IMR-90 (cell line): ENCODE measurements around the gene RFX3. TPM values are rescaled to one million over a fixed set of nuclear protein-coding genes. Genes with fewer than 3 reads are reported as not detected.

Experiments used
- ATAC-seq: fragments of 200-7000 bp; cut with Tn5 transposase; 2 replicates; pipeline ENCODE4 v1.9.1; 2020; ENCODE audit warnings: low read depth, mild to moderate bottlenecking, moderate library complexity
- BruUV-seq: library from RNA; stranded (reverse); fragments of 400-500 nt; replicated peaks from 2 replicates; lab custom pipeline; 2021; lab: Mats Ljungman, UMichigan
- CTCF ChIA-PET: fragments of 300-600 bp; formaldehyde crosslinking; extraction: SDS; loops from one replicate; lab custom pipeline; 2021; ENCODE audit warnings: antibody characterized with exemption; lab: Yijun Ruan, JAX
- POLR2A ChIA-PET: fragments of 300-600 bp; sonication (Branson Sonifier 250); formaldehyde crosslinking; loops from one replicate; lab custom pipeline; 2022; ENCODE audit warnings: antibody characterized with exemption; ENCODE audit not compliant: unreplicated experiment; lab: Charles Lee
- DNase-seq: peaks from one replicate; pipeline ENCODE4 v3.0.0; 2013
- H2AFZ ChIP-seq: replicated peaks from 2 replicates; pipeline ENCODE3; 2013; ENCODE audit warnings: low read length, mild to moderate bottlenecking; ENCODE audit not compliant: poor library complexity
- H2AK5ac ChIP-seq: 2 replicates; pipeline ENCODE4 v1.6.1; 2013; ENCODE audit warnings: low read depth, low read length, inconsistent platforms
- H2AK9ac ChIP-seq: replicated peaks from 2 replicates; pipeline ENCODE3; 2013; ENCODE audit warnings: mild to moderate bottlenecking, low read depth, low read length, moderate library complexity; ENCODE audit not compliant: poor library complexity
- H2BK120ac ChIP-seq: 2 replicates; pipeline ENCODE4 v1.6.1; 2013; ENCODE audit warnings: low read depth, low read length, inconsistent platforms
- H2BK15ac ChIP-seq: 3 replicates; pipeline ENCODE4 v1.6.1; 2013; ENCODE audit warnings: low read depth, low read length, inconsistent platforms
- H2BK20ac ChIP-seq: 2 replicates; pipeline ENCODE4 v1.6.1; 2013; ENCODE audit warnings: low read depth, mild to moderate bottlenecking, inconsistent platforms, low read length, moderate library complexity
- H2BK5ac ChIP-seq: 2 replicates; pipeline ENCODE4 v1.6.1; 2013; ENCODE audit warnings: mild to moderate bottlenecking, low read depth, low read length, inconsistent platforms; ENCODE audit not compliant: poor library complexity, severe bottlenecking
- H3K14ac ChIP-seq: replicated peaks from 2 replicates; pipeline ENCODE4 v1.6.1; 2013; ENCODE audit warnings: low read depth, low read length, inconsistent platforms
- H3K18ac ChIP-seq: 2 replicates; pipeline ENCODE4 v1.6.1; 2013; ENCODE audit warnings: low read depth, low read length, control low read depth
- H3K23ac ChIP-seq: 2 replicates; pipeline ENCODE4 v1.6.1; 2013; ENCODE audit warnings: low read depth, low read length, inconsistent platforms
- H3K27ac ChIP-seq: 2 replicates; pipeline ENCODE4 v1.5.1; 2013; ENCODE audit warnings: mild to moderate bottlenecking, control low read depth, low read length; ENCODE audit not compliant: insufficient read depth
- H3K27me3 ChIP-seq: 2 replicates; pipeline ENCODE4 v1.6.1; 2013; ENCODE audit warnings: low read length; ENCODE audit not compliant: control insufficient read depth, insufficient read depth
- H3K36me3 ChIP-seq: 2 replicates; pipeline ENCODE4 v1.6.1; 2013; ENCODE audit warnings: low read length, mixed read lengths; ENCODE audit not compliant: control insufficient read depth, insufficient read depth
- H3K4ac ChIP-seq: 2 replicates; pipeline ENCODE4 v1.6.1; 2013; ENCODE audit warnings: low read depth, low read length, inconsistent platforms
- H3K4me1 ChIP-seq: 2 replicates; pipeline ENCODE4 v1.6.1; 2013; ENCODE audit warnings: low read length, mixed read lengths; ENCODE audit not compliant: control insufficient read depth, insufficient read depth
- H3K4me2 ChIP-seq: 2 replicates; pipeline ENCODE4 v1.6.1; 2013; ENCODE audit warnings: low read depth, mild to moderate bottlenecking, control low read depth, low read length, moderate library complexity
- H3K4me3 ChIP-seq: 2 replicates; pipeline ENCODE4 v1.5.1; 2013; ENCODE audit warnings: low read depth, mild to moderate bottlenecking, control low read depth, low read length, moderate library complexity; ENCODE audit not compliant: insufficient read depth
- H3K56ac ChIP-seq: 2 replicates; pipeline ENCODE4 v1.6.1; 2013; ENCODE audit warnings: low read length, inconsistent platforms; ENCODE audit not compliant: insufficient read depth; ENCODE audit errors: extremely low read depth
- H3K79me1 ChIP-seq, 2 experiments: 2 replicates each; pipeline ENCODE4 v1.6.1; 2013; ENCODE audit warnings: low read length in 2 of 2, inconsistent platforms in 1 of 2, low read depth in 1 of 2
- H3K9ac ChIP-seq: 2 replicates; pipeline ENCODE4 v1.6.1; 2013; ENCODE audit warnings: low read depth, low read length, control low read depth
- H3K9me1 ChIP-seq: 2 replicates; pipeline ENCODE4 v1.6.1; 2013; ENCODE audit warnings: low read length, inconsistent platforms; ENCODE audit not compliant: insufficient read depth
- H3K9me3 ChIP-seq: 2 replicates; pipeline ENCODE4 v1.6.1; 2013; ENCODE audit warnings: low read length; ENCODE audit not compliant: control insufficient read depth, insufficient read depth
- H4K20me1 ChIP-seq: 2 replicates; pipeline ENCODE4 v1.6.1; 2013; ENCODE audit warnings: low read length, inconsistent platforms; ENCODE audit not compliant: insufficient read depth
- H4K5ac ChIP-seq: 2 replicates; pipeline ENCODE4 v1.6.1; 2013; ENCODE audit warnings: mild to moderate bottlenecking, low read depth, low read length, control low read depth
- H4K8ac ChIP-seq, 2 experiments: 2 replicates each; pipeline ENCODE4 v1.6.1; 2013; ENCODE audit warnings: low read depth in 2 of 2, low read length in 2 of 2, control low read depth in 1 of 2, inconsistent platforms in 1 of 2
- H4K91ac ChIP-seq: 2 replicates; pipeline ENCODE4 v1.6.1; 2013; ENCODE audit warnings: low read depth, low read length, inconsistent platforms; ENCODE audit not compliant: insufficient read depth
- BHLHE40 ChIP-seq: fragments of 150-350 bp; IDR thresholded peaks from 2 replicates; pipeline ENCODE4 v1.6.1; 2016; ENCODE audit warnings: mild to moderate bottlenecking, low read depth, low read length
- CEBPB ChIP-seq: IDR thresholded peaks from 2 replicates; pipeline ENCODE4 v1.6.1; 2012; ENCODE audit warnings: low read depth, low read length, improper control_type of control experiment
- CHD1 ChIP-seq: IDR thresholded peaks from 2 replicates; pipeline ENCODE4 v1.6.1; 2012; ENCODE audit warnings: low read depth, low read length, improper control_type of control experiment
- FOS ChIP-seq: fragments of 150-350 bp; IDR thresholded peaks from 2 replicates; pipeline ENCODE4 v1.6.1; 2016; ENCODE audit warnings: low read depth, low read length
- MAFK ChIP-seq: IDR thresholded peaks from 2 replicates; pipeline ENCODE4 v1.6.1; 2012; ENCODE audit warnings: low read depth, low read length, improper control_type of control experiment
- MAZ ChIP-seq: IDR thresholded peaks from 2 replicates; pipeline ENCODE4 v1.6.1; 2012; ENCODE audit warnings: low read depth, mild to moderate bottlenecking, low read length, improper control_type of control experiment, moderate library complexity, borderline replicate concordance
- MXI1 ChIP-seq: IDR thresholded peaks from 2 replicates; pipeline ENCODE4 v1.6.1; 2012; ENCODE audit warnings: low read depth, mild to moderate bottlenecking, low read length, moderate library complexity, borderline replicate concordance
- NFE2L2 ChIP-seq: fragments of 150-350 bp; IDR thresholded peaks from 2 replicates; pipeline ENCODE4 v1.6.1; 2016; ENCODE audit warnings: low read depth, mild to moderate bottlenecking, low read length
- POLR2A ChIP-seq: IDR thresholded peaks from 2 replicates; pipeline ENCODE4 v1.6.1; 2012; ENCODE audit warnings: mild to moderate bottlenecking, low read depth, low read length
- RAD21 ChIP-seq: IDR thresholded peaks from 2 replicates; pipeline ENCODE4 v1.6.1; 2012; ENCODE audit warnings: low read length, improper control_type of control experiment
- RCOR1 ChIP-seq: IDR thresholded peaks from 2 replicates; pipeline ENCODE4 v1.6.1; 2012; ENCODE audit warnings: mild to moderate bottlenecking, low read length, improper control_type of control experiment; ENCODE audit not compliant: insufficient replicate concordance
- RFX5 ChIP-seq: IDR thresholded peaks from 2 replicates; pipeline ENCODE4 v1.8.0; 2012; ENCODE audit warnings: low read depth, mild to moderate bottlenecking, low read length, moderate library complexity
- SMC3 ChIP-seq: fragments of 150-350 bp; IDR thresholded peaks from 2 replicates; pipeline ENCODE4 v1.6.1; 2016; ENCODE audit warnings: low read depth, mild to moderate bottlenecking, antibody characterized with exemption, low read length, moderate library complexity
- WGBS, 2 experiments: methylation state at CpG; one replicate each; pipeline versions ENCODE4 v1.1.5 to v1.1.7; 2013; ENCODE audit warnings: missing lambda C conversion rate in 2 of 2; ENCODE audit not compliant: insufficient read length in 1 of 2; ENCODE audit errors: extremely low coverage in 2 of 2; 5-methylcytosine and 5-hydroxymethylcytosine counted together
- dilution Hi-C: fragments of 300-500 bp; cut with HindIII; formaldehyde crosslinking; loops from one replicate; pipeline ENCODE4 v1.14.3; 2018; ENCODE audit warnings: low sequenced_read_pairs; ENCODE audit not compliant: unreplicated experiment
- in situ Hi-C: fragments of 300-500 bp; cut with MboI; formaldehyde crosslinking; loops from 3 replicates; pipeline ENCODE4 v1.14.3; 2019; ENCODE audit warnings: low sequenced_read_pairs, inconsistent platforms, mixed read lengths
- intact Hi-C: fragments of 100-400 bp; cut with micrococcal nuclease; formaldehyde crosslinking; loops from 2 replicates; pipeline ENCODE4 v1.10.0; 2022
- polyA plus RNA-seq, 3 experiments: library from polyadenylated mRNA; depleted of rRNA; stranded (reverse); fragments of >200 nt; gene quantifications; 2 replicates each; pipeline ENCODE4 v1.2.3, GENCODE V29; 2012; ENCODE audit warnings: low replicate concordance in 1 of 3
- total RNA-seq: library from RNA; depleted of rRNA; stranded (reverse); fragments of >200 nt; gene quantifications from 2 replicates; pipeline ENCODE4 v1.2.3, GENCODE V29; 2012
- TF ChIP-seq, protein P1 (sequence below): conservative IDR thresholded peaks from 2 replicates; pipeline ENCODE4 v1.5.1; 2012; ENCODE audit warnings: mild to moderate bottlenecking, low read depth, low read length, improper control_type of control experiment
- TF ChIP-seq, protein P2 (sequence below): fragments of 150-350 bp; IDR thresholded peaks from 2 replicates; pipeline ENCODE4 v1.6.1; 2016; ENCODE audit warnings: low read depth, mild to moderate bottlenecking, low read length, moderate library complexity, borderline replicate concordance
- TF ChIP-seq, protein P3 (sequence below): fragments of 150-350 bp; IDR thresholded peaks from 2 replicates; pipeline ENCODE4 v1.6.1; 2017; ENCODE audit warnings: mild to moderate bottlenecking, antibody characterized with exemption, low read length, low read depth

The RFX3 gene
- total and polyA plus RNA-seq, 2 of the 4 experiments (the other 2 are of a cell fraction): 1.7 to 2.7 TPM

DNA sequence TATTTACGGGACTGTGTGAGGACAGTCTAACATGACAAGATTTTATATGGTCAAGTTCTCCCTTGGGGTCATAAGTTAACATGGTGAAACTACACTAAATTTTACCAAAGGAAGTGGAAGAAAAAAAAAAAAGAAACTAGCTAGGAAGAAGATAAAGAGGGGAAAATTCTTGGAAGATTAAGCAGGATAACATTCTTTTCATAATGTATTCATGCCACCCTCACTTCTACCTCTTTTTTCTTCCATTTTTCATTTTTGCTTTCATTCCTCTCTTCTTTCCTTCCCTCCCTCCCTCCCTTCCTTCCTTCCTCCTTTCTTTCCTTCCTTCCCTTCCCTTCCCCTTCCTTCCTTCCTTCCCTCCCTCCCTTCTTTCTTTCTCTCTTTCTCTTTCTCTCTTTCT is 254.6 kb downstream of the RFX3 start:
- no peaks in the 10 kb centered on the region for H3K79me1 ChIP-seq
- TF ChIP-seq RCOR1: no peak
- no peak for TF ChIP-seq MAFK
- no peak for TF ChIP-seq CEBPB
- TF ChIP-seq MAZ: no peak
- no peak for TF ChIP-seq RFX5
- TF ChIP-seq BHLHE40: no peak
- no peak for TF ChIP-seq CHD1
- TF ChIP-seq, protein P1, sequence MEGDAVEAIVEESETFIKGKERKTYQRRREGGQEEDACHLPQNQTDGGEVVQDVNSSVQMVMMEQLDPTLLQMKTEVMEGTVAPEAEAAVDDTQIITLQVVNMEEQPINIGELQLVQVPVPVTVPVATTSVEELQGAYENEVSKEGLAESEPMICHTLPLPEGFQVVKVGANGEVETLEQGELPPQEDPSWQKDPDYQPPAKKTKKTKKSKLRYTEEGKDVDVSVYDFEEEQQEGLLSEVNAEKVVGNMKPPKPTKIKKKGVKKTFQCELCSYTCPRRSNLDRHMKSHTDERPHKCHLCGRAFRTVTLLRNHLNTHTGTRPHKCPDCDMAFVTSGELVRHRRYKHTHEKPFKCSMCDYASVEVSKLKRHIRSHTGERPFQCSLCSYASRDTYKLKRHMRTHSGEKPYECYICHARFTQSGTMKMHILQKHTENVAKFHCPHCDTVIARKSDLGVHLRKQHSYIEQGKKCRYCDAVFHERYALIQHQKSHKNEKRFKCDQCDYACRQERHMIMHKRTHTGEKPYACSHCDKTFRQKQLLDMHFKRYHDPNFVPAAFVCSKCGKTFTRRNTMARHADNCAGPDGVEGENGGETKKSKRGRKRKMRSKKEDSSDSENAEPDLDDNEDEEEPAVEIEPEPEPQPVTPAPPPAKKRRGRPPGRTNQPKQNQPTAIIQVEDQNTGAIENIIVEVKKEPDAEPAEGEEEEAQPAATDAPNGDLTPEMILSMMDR: no peak
- TF ChIP-seq NFE2L2: no peak
- TF ChIP-seq FOS: no peak
- TF ChIP-seq RAD21: no peak
- TF ChIP-seq POLR2A: no peak
- TF ChIP-seq, protein P2, sequence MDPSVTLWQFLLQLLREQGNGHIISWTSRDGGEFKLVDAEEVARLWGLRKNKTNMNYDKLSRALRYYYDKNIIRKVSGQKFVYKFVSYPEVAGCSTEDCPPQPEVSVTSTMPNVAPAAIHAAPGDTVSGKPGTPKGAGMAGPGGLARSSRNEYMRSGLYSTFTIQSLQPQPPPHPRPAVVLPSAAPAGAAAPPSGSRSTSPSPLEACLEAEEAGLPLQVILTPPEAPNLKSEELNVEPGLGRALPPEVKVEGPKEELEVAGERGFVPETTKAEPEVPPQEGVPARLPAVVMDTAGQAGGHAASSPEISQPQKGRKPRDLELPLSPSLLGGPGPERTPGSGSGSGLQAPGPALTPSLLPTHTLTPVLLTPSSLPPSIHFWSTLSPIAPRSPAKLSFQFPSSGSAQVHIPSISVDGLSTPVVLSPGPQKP: no peak
- no peak for TF ChIP-seq SMC3
- TF ChIP-seq, protein P3, sequence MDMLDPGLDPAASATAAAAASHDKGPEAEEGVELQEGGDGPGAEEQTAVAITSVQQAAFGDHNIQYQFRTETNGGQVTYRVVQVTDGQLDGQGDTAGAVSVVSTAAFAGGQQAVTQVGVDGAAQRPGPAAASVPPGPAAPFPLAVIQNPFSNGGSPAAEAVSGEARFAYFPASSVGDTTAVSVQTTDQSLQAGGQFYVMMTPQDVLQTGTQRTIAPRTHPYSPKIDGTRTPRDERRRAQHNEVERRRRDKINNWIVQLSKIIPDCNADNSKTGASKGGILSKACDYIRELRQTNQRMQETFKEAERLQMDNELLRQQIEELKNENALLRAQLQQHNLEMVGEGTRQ: no peak
- no peak for TF ChIP-seq MXI1
- no CpG with 5 or more reads among the region's 1 CpG for WGBS, 2 experiments
- no peak overlapping the region for H4K5ac ChIP-seq
- ChIA-PET POLR2A (no interaction called here), CTCF (no interaction called here)
- no peak overlapping the region for H3K27ac ChIP-seq
- in situ Hi-C loops (no loop called here), intact Hi-C loops (no loop called here), dilution Hi-C loops (no loop called here)
- DNase-seq: no peak
- H3K9me1 ChIP-seq: no peaks in the 10 kb centered on the region
- no peak overlapping the region for H2AK9ac ChIP-seq
- no peak overlapping the region for H3K23ac ChIP-seq
- no peaks in the 10 kb centered on the region for H4K20me1 ChIP-seq
- H2AFZ ChIP-seq: no peak overlapping the region
- H3K9me3 ChIP-seq: no peaks in the 10 kb centered on the region
- no peak overlapping the region for H2BK15ac ChIP-seq
- H3K9ac ChIP-seq: no peak overlapping the region
- no peak overlapping the region for H2BK5ac ChIP-seq
- no TSS peak for BruUV-seq
- H3K36me3 ChIP-seq: no peaks in the 10 kb centered on the region; the same call in 1 of the 2 replicates
- H2BK120ac ChIP-seq: no peak overlapping the region
- H3K56ac ChIP-seq: no peak overlapping the region
- no peak overlapping the region for H4K8ac ChIP-seq
- no peak overlapping the region for H4K91ac ChIP-seq
- no peak overlapping the region for H2AK5ac ChIP-seq
- no peak overlapping the region for H3K4me2 ChIP-seq
- no peak overlapping the region for H3K4ac ChIP-seq
- no peak overlapping the region for H3K14ac ChIP-seq
- H3K4me3 ChIP-seq: no peak overlapping the region
- no peaks in the 10 kb centered on the region for H3K27me3 ChIP-seq
- H2BK20ac ChIP-seq: no peak overlapping the region
- no peak overlapping the region for H3K18ac ChIP-seq
- no peak for ATAC-seq
- H3K4me1 ChIP-seq: no peaks in the 10 kb centered on the region
